Measurements from ENCODE around the gene SLC35B4.

Gene SLC35B4

GRCh38 chr7:134316539-134317344 is at the start of gene SLC35B4:
Gene SLC35B4 (minus strand): TSS chr7:134316930. CDS start chr7:134316751, 179 bp downstream.
- peak; percentile 94 to 96 for DNase-seq

GRCh38 chr7:134366481-134366880 is 49.8 kb upstream of the SLC35B4 start:
- no peak for DNase-seq

- no peak for DNase-seq
Measured at GRCh38 chr7:134365341-134366054, 48.8 kb upstream of the SLC35B4 start.

GRCh38 chr7:134364619-134365037 is 47.9 kb upstream of the SLC35B4 start:
- DNase-seq = no peak

GRCh38 chr7:134362587-134363483 is 46.1 kb upstream of the SLC35B4 start:
- DNase-seq = no peak

GRCh38 chr7:134359787-134360432 is 43.2 kb upstream of the SLC35B4 start:
- no peak for DNase-seq

GRCh38 chr7:134357486-134357885 is 40.8 kb upstream of the SLC35B4 start:
- DNase-seq = no peak

GRCh38 chr7:134356421-134356936 is 39.7 kb upstream of the SLC35B4 start:
- DNase-seq = no peak

- no peak for DNase-seq
Measured at GRCh38 chr7:134355927-134356326, 39.2 kb upstream of the SLC35B4 start.

- no peak for DNase-seq
Measured at GRCh38 chr7:134355004-134355525, 38.3 kb upstream of the SLC35B4 start.

GRCh38 chr7:134353411-134353810 is 36.7 kb upstream of the SLC35B4 start:
- no peak for DNase-seq

GRCh38 chr7:134351424-134351823 is 34.7 kb upstream of the SLC35B4 start:
- no peak for DNase-seq

- DNase-seq = no peak
Measured at GRCh38 chr7:134350709-134351108, 34.0 kb upstream of the SLC35B4 start.

GRCh38 chr7:134347567-134347966 is 30.8 kb upstream of the SLC35B4 start:
- DNase-seq = no peak

- DNase-seq = no peak
Measured at GRCh38 chr7:134343796-134344195, 27.1 kb upstream of the SLC35B4 start.

GRCh38 chr7:134343136-134343535 is 26.4 kb upstream of the SLC35B4 start:
- DNase-seq = no peak

- no peak for DNase-seq
Measured at GRCh38 chr7:134339475-134339874, 22.7 kb upstream of the SLC35B4 start.

- no peak for DNase-seq
Measured at GRCh38 chr7:134337980-134338379, 21.2 kb upstream of the SLC35B4 start.

GRCh38 chr7:134334408-134334807 is 17.7 kb upstream of the SLC35B4 start:
- no peak for DNase-seq

GRCh38 chr7:134333943-134334342 is 17.2 kb upstream of the SLC35B4 start:
- DNase-seq = no peak

- DNase-seq = no peak
Measured at GRCh38 chr7:134332892-134333291, 16.2 kb upstream of the SLC35B4 start.

- DNase-seq = no peak
Measured at GRCh38 chr7:134331393-134331792, 14.7 kb upstream of the SLC35B4 start.

Data from activated CD4-positive, alpha-beta T cell treated with anti-CD3 and anti-CD28 coated beads, Interleukin-2, amount 50 U/mL, for 48 hours (primary cell).